ENCODE results near the gene AKR1B1.

The AKR1B1 gene

GRCh38 chr7:134448356-134449229 is 10.3 kb downstream of the AKR1B1 start:
- no peak for DNase-seq (ENCODE audit: low read depth, low spot score)

GRCh38 chr7:134447383-134447782 is 11.5 kb downstream of the AKR1B1 start:
- no peak overlapping the region for H3K27ac ChIP-seq
- DNase-seq (ENCODE audit: low read depth, low spot score): no peak

More at GRCh38 chr7:134448356-134449229, 10.3 kb downstream of the AKR1B1 start:
- H3K27ac ChIP-seq: peak overlapping the region; percentile 60

DNA sequence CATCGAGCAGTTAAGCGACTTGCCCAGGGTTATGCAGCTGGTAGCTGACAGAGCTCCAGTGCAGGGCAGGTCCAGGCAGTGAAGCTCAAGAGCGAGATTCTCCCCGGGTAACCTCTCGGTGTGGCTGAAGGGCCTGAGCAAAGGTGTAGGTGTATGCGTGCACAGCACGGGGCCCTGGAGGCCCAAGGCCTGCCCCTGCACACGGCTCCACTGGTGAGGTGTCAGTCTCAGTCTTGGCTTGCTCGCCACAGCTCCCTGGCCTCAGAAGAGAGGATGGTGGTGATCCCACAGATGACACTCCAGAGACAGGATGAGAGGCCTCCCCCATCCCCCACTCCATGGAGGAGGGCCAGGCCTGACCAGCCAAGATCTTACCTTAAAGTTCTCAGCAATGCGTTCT is 12.0 kb downstream of the AKR1B1 start:
- DNase-seq (ENCODE audit: low read depth, low spot score): no peak
- H3K27ac ChIP-seq: no peak overlapping the region

DNA sequence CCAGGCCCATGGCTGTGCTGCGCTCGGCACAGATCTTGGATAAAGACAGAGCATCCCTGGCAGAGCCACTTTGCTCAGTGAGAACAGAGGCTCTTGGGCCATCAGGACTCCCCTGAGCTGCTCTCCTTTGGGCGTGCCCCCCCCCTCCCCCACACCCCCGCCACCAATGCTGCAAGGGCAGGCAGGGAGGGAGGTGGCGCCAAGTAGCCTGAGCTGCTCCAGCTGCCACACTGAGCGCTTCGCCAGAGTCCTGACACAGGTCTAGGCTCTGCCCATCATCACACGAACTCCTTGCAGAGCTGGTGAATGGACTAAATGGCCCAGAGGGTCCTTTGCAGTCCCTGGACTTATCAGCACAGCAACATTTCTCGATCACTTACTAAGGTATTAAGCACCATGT is 12.5 kb downstream of the AKR1B1 start:
- DNase-seq (ENCODE audit: low read depth, low spot score): no peak

GRCh38 chr7:134444961-134445315 is 14.0 kb downstream of the AKR1B1 start:
- DNase-seq (ENCODE audit: low read depth, low spot score): no peak
- H3K27ac ChIP-seq: peak overlapping the region; percentile 93

More for the DNA sequence above, 12.5 kb downstream of the AKR1B1 start:
- H3K27ac ChIP-seq: no peak overlapping the region

DNA sequence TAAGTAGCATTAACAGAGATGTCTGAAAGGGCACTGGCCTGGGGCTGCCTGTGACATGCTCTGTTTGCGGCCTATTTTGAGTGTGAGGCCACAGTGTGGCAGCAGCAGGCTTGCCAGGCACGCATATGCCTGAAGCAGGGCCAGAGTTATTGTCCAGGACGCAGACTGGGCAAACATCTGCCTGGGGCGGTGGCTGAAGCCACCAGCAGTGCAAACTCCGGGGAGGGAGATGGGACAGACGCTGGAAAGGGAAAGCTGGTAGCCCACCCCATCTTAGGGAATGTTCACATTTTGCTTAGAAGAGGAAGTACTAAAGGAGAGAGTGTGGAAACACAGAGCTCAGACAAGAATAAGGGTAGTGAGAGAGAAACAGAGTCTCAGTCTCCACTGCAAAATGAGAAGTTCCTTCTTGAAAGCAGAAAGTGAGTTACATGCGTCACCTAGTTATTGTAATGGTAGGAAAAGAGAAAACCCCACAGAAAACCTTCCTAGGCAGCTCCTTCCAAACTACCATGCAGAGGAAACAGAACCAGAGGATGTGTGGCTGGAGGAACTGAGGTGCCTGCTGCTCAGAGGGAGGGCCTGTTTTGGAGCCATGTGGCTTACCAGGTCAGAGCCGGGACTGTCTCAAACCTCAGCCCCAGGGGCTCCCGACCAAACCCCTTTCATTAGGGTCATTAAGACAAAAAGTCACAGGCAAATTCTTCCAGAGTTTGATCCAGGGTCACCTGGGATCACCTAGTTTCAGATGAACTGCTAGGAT is 14.5 kb downstream of the AKR1B1 start:
- no peak for DNase-seq (ENCODE audit: low read depth, low spot score)
- peak overlapping the region; percentile 93 for H3K27ac ChIP-seq

GRCh38 chr7:134443396-134444070 is 15.4 kb downstream of the AKR1B1 start:
- DNase-seq (ENCODE audit: low read depth, low spot score): peak; percentile 66
- peak overlapping the region; percentile 93 for H3K27ac ChIP-seq

DNA sequence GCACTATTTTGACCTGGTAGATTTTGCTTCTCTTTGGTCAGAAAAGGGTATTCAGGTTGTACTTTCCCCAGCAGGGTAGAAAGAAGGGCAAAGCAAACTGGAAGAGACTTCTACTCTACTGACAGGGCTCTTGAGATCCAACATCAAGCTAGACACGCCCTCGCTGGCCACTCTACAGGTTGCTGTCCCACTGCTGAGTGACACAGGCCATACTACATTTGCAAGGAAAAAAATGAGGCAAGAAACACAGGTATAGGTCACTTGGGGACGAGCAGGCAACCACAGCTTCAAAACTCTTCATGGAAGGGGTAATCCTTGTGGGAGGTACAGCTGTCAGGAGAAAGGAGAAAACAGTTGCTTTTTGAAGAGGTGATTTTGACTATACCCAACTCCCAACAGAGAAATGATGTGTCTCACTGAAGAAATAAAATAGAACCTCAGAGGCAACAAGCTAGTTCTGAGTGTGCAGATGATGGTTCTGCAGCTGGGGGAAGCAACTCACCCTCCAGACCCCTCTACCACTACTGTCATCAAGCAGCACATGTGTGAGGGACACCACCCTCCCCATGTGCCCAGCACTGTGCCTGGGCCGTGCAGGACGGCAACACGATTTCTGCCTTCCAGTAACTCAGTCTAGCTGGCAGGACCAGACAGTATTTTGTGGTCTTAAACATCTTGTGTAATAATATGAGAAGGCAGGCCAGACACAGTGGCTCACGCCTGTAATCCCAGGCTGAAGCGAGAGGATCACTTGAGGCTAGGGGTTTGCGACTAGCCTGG is 16.3 kb downstream of the AKR1B1 start:
- DNase-seq (ENCODE audit: low read depth, low spot score): no peak
- H3K27ac ChIP-seq: peak overlapping the region; percentile 93

- no peak overlapping the region for H3K27ac ChIP-seq
- no peak for DNase-seq (ENCODE audit: low read depth, low spot score)
Observed at GRCh38 chr7:134441264-134441663, 17.6 kb downstream of the AKR1B1 start.

GRCh38 chr7:134440476-134440875 is 18.4 kb downstream of the AKR1B1 start:
- DNase-seq (ENCODE audit: low read depth, low spot score): no peak
- H3K27ac ChIP-seq: no peak overlapping the region

- DNase-seq (ENCODE audit: low read depth, low spot score): no peak
- H3K27ac ChIP-seq: no peak overlapping the region
Observed at GRCh38 chr7:134440067-134440466, 18.8 kb downstream of the AKR1B1 start.

DNA sequence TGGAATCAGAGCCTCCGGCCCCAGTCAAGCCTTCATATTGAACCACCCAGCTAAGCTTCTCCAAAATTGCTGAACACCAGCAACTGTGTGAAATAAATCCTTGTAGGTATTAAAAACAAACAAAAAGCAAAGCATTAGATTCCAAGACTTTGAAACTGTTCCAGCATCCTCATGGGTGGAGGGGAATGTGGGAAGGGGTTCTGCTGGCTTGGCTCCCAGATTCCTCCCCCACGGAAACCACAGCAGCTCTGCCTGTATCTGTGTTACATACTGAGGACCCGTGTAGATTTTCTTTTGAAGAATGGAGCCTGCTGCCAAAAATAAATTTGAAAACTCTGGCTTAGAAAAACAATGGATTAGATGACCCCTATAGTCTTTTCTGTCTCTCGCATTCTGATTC is 20.0 kb downstream of the AKR1B1 start:
- H3K27ac ChIP-seq: no peak overlapping the region
- DNase-seq (ENCODE audit: low read depth, low spot score): no peak

GRCh38 chr7:134435161-134435920 is 23.6 kb downstream of the AKR1B1 start:
- DNase-seq (ENCODE audit: low read depth, low spot score): peak; percentile 76
- peak overlapping the region; percentile 77 for H3K27ac ChIP-seq

DNA sequence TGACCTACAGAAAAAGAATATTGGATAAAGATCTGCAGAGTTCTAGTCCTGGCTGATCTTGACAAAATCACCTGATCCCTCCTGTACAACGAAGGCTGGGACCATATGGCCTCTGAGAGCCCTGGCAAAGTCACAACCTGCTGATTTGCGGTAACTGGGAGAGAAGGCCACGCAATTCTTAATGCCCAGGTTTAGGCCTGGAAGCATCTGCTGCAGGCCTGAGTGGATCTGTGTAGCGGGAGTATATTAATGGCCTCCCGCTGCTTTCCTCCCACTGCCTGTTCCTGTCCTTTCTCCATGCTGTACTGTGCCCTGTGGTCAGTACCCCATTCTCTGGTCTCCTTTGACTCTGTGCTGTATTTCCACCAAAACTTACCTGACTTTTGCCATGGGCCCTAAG is 24.2 kb downstream of the AKR1B1 start:
- peak overlapping the region; percentile 77 for H3K27ac ChIP-seq
- DNase-seq (ENCODE audit: low read depth, low spot score): no peak

- no peak for DNase-seq (ENCODE audit: low read depth, low spot score)
- H3K27ac ChIP-seq: no peak overlapping the region
Observed at GRCh38 chr7:134433430-134433829, 25.5 kb downstream of the AKR1B1 start.

DNA sequence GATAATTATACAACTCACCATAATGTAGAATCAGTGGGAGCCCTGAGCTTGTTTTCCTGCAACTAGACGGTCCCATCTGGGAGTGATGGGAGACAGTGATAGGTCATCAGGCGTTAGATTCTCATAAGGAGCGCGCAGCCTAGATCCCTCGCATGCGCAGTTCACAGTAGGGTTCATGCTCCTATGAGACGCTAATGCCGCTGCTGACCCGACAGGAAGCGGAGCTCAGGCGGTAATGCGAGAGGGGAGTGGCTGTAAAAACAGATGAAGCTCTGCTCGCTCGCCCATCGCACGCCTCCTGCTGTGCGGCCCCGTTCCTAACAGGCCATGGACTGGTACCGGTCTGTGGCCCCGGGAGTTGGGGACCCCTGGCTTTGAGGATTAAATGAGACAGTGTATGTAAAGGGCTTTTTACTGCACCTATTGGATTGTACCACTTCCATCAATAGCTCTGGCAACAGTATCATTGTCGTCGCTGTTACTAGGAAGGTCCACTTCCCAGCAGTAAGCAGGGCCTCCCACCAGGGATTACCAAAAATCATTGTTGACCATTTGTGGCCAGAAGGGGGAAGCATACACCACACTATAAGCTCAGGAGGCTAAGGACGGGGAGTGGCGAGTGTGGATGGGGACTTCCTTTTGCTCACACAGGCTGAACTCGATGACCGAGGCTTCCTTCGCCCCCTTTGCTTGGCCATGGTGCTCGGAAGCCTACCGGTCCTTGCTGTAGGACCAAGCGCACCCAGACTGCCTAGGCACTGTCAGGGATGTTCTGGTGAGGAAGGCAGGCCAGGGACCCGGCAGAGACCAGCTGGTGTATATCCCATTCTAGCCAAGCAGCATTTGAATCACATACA is 26.4 kb downstream of the AKR1B1 start:
- no peak for DNase-seq (ENCODE audit: low read depth, low spot score)
- H3K27ac ChIP-seq: peak overlapping the region; percentile 73

GRCh38 chr7:134431815-134432214 is 27.1 kb downstream of the AKR1B1 start:
- H3K27ac ChIP-seq: peak overlapping the region; percentile 73
- no peak for DNase-seq (ENCODE audit: low read depth, low spot score)

GRCh38 chr7:134429481-134429880 is 29.4 kb downstream of the AKR1B1 start:
- no peak overlapping the region for H3K27ac ChIP-seq
- no peak for DNase-seq (ENCODE audit: low read depth, low spot score)
